Stimulated activated CD4-positive, alpha-beta T cell treated with anti-CD3 and anti-CD28 coated beads, Interleukin-4, amount 100 ng/mL, for 24 hours (primary cell): ENCODE data around the gene LRPPRC.

Experiments
- DNase-seq: peaks from one replicate; pipeline ENCODE4 v3.0.0-alpha.2; 2020

LRPPRC gene

GRCh38 chr2:43905871-43906270, 89.9 kb downstream of the LRPPRC start:
- no peak for DNase-seq

- no peak for DNase-seq
These were observed 90.4 kb downstream of the LRPPRC start for GRCh38 chr2:43905371-43905803.

GRCh38 chr2:43899589-43899988, 96.2 kb downstream of the LRPPRC start:
- DNase-seq, result no peak

GRCh38 chr2:43898838-43899346, 96.9 kb downstream of the LRPPRC start:
- no peak for DNase-seq

- DNase-seq, result no peak
These were observed 97.5 kb downstream of the LRPPRC start for GRCh38 chr2:43898134-43898837.

- DNase-seq, result no peak
These were observed 98.3 kb downstream of the LRPPRC start for GRCh38 chr2:43897492-43897891.

- no peak for DNase-seq
These were observed 98.9 kb downstream of the LRPPRC start for GRCh38 chr2:43896906-43897305.

- no peak for DNase-seq
These were observed 101.0 kb downstream of the LRPPRC start for GRCh38 chr2:43894743-43895142.

- no peak for DNase-seq
These were observed 104.9 kb downstream of the LRPPRC start for GRCh38 chr2:43890855-43891254.

- no peak for DNase-seq
These were observed 106.4 kb downstream of the LRPPRC start for GRCh38 chr2:43889416-43889815.

- no peak for DNase-seq
These were observed 108.6 kb downstream of the LRPPRC start for GRCh38 chr2:43887176-43887575.

GRCh38 chr2:43885132-43885632, 110.6 kb downstream of the LRPPRC start:
- DNase-seq, result no peak

- DNase-seq, result no peak
These were observed 111.1 kb downstream of the LRPPRC start for GRCh38 chr2:43884689-43885088.

GRCh38 chr2:43882312-43882711, 113.5 kb downstream of the LRPPRC start:
- no peak for DNase-seq

- DNase-seq, result no peak
These were observed 114.8 kb downstream of the LRPPRC start for GRCh38 chr2:43880952-43881351.

- no peak for DNase-seq
These were observed 115.3 kb downstream of the LRPPRC start for GRCh38 chr2:43880471-43880870.

GRCh38 chr2:43879261-43879660, 116.5 kb downstream of the LRPPRC start:
- no peak for DNase-seq

GRCh38 chr2:43877782-43878464, 117.9 kb downstream of the LRPPRC start:
- DNase-seq, result peak; percentile 68

- DNase-seq, result no peak
These were observed 120.9 kb downstream of the LRPPRC start for GRCh38 chr2:43874776-43875451.

- DNase-seq, result no peak
These were observed 123.6 kb downstream of the LRPPRC start for GRCh38 chr2:43872151-43872550.

GRCh38 chr2:43855292-43855691, 140.5 kb downstream of the LRPPRC start:
- no peak for DNase-seq

GRCh38 chr2:43854671-43855070, 141.1 kb downstream of the LRPPRC start:
- no peak for DNase-seq
